Myocyte (in vitro differentiated cells): ENCODE data around the gene APOL1. TPM values are rescaled to one million over a fixed set of nuclear protein-coding genes. Genes with fewer than 3 reads are reported as not detected.
A peak's percentile ranks its signal among the peaks of the same experiment; 100 is the strongest.
"Not testable (repeated sequence)": the region's sequence is repeated elsewhere in the genome, so short reads cannot be mapped to it uniquely, and the experiment has no call there.

Experiments
- DNase-seq: peaks from one replicate; pipeline ENCODE4 v3.0.0-alpha.2; 2012; ENCODE audit warnings: low read depth
- total RNA-seq: library from RNA; depleted of rRNA; stranded (reverse); fragments of >200 nt; gene quantifications from 2 replicates; pipeline ENCODE4 v1.2.3, GENCODE V29; 2014

APOL1 gene
- total RNA-seq, 1 donor from 2014 or later: 0.86 TPM

- DNase-seq: peak; percentile 78
These were observed 27.5 kb upstream of the APOL1 start for GRCh38 chr22:36225333-36225922.

DNA sequence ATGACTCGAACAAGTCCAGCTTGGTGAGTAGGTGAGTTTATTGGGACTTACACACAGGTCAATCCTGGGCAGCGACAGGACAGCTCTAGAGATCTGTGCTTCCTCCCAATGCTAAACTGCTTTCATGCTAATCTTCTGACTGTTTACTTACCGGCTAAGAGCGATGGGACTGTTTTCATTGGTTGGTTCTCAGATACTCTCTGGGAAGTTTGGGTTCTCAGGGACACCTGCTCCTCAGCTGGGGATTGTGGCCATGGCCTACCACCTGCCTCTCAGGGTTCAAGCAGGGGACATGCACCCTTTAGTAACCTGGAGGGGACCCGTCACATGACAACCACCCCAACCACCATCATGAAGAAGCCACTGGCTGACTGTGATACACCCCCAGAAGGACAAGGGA is 26.7 kb upstream of the APOL1 start:
- DNase-seq: peak; percentile 65

GRCh38 chr22:36227396-36227795 is 25.5 kb upstream of the APOL1 start:
- DNase-seq: peak; percentile 51

DNA sequence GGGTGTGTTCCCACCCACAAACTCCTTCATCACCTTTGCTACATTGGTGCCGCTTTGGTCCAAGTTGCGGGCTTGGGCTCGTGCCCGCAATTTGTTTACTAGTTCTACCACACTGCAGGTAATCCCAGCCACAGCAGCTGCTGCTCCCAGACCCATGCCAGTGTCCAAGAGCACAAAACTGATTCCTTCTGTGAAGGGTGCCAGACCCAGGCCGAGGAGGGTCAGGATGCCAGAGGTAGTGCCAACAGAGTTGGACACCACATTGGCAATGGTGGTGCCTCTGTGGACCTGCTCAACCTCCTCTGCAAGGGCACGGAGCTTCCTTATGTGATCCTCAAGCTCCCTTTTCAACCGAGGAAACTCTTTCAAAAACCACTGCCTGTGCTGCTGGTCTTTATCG is 25.1 kb upstream of the APOL1 start:
- no peak for DNase-seq

DNA sequence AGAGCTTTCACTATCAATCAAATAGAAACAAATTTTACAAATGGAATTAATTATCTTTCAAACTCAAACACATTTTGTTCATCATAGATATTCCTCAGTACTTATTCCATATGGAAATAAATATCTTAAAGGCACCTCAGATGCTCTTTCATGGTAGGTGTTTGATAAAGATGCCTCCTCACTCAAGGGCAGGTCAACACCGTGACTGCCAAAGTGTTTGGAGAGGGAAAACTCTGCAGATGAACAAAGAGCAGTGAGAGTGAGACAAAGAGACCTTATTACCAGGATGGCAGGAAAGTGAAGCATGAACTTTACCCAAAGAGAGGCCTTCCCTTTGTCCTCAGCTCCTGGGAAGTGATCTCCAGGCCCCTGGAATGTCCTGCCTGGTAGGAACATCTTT is 24.6 kb upstream of the APOL1 start:
- DNase-seq: not testable (repeated sequence)

DNA sequence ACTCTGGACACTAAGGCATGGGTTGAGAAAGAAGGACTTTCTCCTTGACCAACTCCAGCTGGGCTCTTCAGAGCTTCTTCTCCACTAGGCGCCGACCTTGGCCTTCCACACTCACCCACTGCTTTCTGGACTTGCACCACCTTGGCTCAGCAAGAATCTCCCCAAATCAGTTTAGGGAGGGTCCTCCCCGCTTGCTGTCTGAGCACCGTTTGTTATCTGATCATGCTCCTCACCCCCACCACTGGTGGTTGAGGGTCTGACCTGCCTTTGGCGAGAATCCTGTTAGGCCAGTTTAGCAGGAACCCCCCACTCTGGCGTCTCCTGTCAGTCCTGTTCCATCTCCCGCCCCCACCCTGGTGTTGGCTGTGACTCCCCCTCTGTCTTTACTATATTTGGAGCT is 24.0 kb upstream of the APOL1 start:
- no peak for DNase-seq

GRCh38 chr22:36229649-36230048 is 23.3 kb upstream of the APOL1 start:
- DNase-seq: not testable (repeated sequence)

- DNase-seq: not testable (repeated sequence)
These were observed 21.9 kb upstream of the APOL1 start for GRCh38 chr22:36231051-36231450.

GRCh38 chr22:36232715-36233401 is 20.1 kb upstream of the APOL1 start:
- no peak for DNase-seq

DNA sequence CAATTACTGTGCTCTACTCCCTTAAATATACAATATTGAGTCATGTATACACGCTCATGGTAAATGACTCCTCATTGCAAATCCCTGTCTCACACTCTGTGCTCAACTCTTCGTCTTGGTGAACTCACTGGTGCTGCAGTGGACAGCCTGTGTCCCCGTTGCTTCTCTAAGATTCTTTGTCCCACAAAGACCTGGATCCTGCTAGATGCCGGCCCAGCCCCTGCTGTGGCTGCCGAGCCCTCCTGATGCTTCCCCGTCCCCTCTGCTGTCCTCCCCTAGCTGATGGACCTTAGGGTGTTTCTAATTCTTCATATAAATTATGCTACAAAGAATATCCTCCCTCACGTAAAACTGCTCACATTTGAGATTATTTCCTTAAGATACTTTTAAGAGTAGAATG is 19.1 kb upstream of the APOL1 start:
- DNase-seq: no peak

DNA sequence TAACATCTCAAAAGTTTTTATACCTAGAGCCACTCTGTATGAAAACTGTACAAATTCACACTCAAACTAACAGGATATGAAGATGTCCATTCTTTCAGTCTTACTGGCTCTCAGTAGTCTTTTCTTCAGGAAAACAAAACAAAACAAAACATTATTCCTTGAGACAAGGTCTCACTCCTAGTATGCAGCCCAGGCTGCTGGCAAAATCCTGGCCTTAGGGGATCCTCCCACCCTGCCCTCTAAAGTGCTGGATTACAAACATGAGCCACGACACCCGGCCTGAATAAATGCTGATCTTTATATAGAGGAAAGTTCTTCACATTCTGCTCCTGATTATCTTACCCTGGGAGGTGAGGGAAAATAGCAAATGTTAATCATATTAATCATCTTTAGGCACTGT is 18.7 kb upstream of the APOL1 start:
- DNase-seq: no peak

GRCh38 chr22:36234919-36235318 is 18.0 kb upstream of the APOL1 start:
- DNase-seq: peak; percentile 59

GRCh38 chr22:36235585-36235984 is 17.3 kb upstream of the APOL1 start:
- no peak for DNase-seq

DNA sequence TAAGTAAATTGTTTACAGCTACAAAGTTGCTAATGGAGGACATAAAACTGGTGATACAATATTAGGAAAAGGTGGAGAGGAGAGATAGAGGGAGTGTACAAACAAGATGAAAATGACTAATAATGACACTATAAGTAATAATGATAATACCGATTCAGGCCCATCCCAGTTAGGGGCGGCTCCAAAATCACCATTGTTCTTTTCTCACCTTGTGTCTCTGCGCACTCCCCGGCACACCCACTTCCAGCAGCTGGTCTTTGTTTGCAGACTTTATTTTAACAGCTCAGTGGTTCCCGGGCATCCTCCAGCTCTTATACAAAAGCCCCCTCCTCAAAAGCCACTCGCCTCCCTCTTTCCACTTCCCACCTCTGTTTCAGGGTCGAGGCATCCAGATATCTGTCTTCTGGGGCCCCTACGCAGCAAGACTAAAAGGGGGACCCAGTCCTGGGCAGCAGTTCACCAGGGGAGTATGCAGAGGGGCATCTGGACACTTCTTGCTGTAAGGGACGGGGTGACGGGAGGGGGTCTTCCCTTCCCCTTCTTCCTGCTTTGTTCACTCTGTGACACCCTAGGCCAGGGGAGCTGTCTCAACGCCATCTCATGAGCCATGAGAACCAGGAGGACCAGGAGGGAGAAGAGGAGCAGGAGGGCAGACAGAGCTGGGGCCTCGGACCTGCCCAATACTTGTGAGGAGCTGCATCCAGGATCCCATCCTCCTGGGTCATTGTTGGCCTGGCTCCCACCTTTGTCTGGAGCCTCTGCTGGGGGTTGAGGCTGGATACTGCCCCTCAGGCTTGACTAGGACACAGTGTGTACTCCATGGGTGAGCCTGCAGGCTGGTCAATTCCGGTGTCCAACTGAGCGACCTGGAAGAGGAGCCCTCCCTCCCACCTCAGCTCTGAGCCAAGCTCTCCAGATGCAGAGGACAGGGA is 16.3 kb upstream of the APOL1 start:
- no peak for DNase-seq

DNA sequence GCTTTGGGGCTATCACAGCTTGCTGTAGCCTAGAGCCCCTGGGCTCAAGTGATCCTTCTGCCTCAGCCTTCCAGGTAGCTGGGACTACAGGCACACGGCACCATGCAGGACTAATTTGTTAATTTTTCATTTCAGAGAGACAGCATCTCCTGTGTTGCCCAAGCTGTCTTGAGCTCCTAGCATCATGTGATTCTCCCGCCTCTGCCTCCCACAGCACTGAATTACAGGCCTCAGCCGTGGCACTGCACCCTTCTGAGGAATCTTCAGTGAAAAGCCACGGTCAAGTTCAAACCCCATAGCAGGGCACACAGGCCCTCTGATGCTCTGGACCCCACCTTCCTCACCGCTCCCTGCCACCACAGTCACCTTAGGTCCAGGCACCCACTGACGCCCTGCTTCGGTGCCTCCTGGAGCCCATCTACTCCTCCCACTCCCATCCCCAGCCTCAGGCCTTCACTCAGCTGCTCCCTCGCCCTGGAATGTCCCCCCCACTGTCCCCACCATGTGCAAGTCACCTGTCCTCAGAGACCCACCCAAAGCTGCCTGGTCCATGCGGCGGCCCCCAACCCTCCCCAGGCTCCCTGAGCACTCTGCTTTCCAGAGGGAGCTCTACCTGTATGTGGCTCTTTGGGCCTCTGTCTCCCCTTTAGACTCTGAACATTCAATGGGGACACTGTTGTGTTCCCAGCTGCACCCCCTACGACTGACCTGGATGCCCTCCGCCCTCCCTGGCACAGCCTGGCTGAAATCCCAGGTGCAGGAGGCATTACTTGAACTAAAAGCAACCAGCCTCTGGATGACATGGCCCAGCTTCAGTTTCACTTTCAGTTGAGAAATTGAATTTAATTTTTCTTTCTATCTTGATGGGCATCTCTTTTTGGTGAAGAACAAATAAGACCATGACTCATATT is 15.2 kb upstream of the APOL1 start:
- peak; percentile 25 for DNase-seq

- peak; percentile 45 for DNase-seq
These were observed 14.4 kb upstream of the APOL1 start for GRCh38 chr22:36238373-36239149.

DNA sequence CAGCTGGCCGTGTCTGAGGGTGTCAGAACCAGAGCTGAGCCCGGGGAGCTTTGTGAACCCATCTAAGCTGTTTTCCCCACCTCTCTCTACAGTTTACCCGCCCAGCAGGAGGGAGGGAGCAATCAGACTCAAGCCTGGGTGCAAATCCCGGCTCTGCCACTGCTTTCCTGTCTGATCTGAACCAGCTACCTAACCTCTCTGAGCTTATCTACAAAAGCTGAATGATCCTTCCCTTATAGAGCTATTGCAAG is 13.9 kb upstream of the APOL1 start:
- no peak for DNase-seq

GRCh38 chr22:36239401-36240171 is 13.3 kb upstream of the APOL1 start, which contains the start of gene APOL2:
APOL2 (minus strand) TSS chr22:36239527; CDS start chr22:36233162, 6,365 bp downstream.
- DNase-seq: peak; percentile 94

GRCh38 chr22:36243986-36244385 is 8.9 kb upstream of the APOL1 start:
- DNase-seq: no peak
